ENCODE results near the gene SLC24A3.

DNA sequence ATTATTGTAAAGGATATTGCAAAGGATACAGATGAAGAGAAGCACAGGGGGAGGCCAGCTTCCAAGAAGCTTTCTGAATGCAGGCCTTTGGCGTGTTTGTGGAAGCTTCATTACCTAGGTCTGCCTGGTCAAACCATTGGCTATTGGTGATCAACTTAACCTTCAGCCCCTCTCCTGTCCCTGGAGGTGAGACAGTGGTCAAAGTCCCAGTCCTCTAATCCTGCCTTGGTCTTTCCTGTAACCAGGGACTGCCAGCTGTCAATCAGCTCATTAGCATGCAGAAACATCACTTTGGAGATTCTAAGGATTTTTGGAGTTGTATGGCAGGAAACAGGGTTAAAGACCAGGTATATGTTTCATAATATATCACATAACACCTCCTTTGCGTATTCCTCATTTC, 558.6 kb downstream of the SLC24A3 start:
- TF ChIP-seq, protein P1, sequence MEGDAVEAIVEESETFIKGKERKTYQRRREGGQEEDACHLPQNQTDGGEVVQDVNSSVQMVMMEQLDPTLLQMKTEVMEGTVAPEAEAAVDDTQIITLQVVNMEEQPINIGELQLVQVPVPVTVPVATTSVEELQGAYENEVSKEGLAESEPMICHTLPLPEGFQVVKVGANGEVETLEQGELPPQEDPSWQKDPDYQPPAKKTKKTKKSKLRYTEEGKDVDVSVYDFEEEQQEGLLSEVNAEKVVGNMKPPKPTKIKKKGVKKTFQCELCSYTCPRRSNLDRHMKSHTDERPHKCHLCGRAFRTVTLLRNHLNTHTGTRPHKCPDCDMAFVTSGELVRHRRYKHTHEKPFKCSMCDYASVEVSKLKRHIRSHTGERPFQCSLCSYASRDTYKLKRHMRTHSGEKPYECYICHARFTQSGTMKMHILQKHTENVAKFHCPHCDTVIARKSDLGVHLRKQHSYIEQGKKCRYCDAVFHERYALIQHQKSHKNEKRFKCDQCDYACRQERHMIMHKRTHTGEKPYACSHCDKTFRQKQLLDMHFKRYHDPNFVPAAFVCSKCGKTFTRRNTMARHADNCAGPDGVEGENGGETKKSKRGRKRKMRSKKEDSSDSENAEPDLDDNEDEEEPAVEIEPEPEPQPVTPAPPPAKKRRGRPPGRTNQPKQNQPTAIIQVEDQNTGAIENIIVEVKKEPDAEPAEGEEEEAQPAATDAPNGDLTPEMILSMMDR (conservative IDR thresholded peaks at IDR 0.05; ENCODE audit: low read length): no peak
- TF ChIP-seq EZH2phosphoT487 (IDR thresholded peaks at IDR 0.05; ENCODE audit: borderline replicate concordance, low read depth, low read length): no peak

All from OCI-LY7 (cell line).